Loucy (cell line): ENCODE data around the gene PMAIP1.

ENCODE experiments used
- EZH2phosphoT487 ChIP-seq: fragments of 200-600 bp; IDR thresholded peaks from 2 replicates; pipeline ENCODE4 v1.6.1; 2018; ENCODE audit warnings: antibody characterized with exemption, mild to moderate bottlenecking, moderate library complexity, borderline replicate concordance
- TF ChIP-seq, protein P1 (sequence below): fragments of 200-600 bp; sonication (generic); conservative IDR thresholded peaks from 2 replicates; pipeline ENCODE4 v1.5.1; 2014; ENCODE audit warnings: mild to moderate bottlenecking, antibody characterized with exemption, low read length

DNA sequence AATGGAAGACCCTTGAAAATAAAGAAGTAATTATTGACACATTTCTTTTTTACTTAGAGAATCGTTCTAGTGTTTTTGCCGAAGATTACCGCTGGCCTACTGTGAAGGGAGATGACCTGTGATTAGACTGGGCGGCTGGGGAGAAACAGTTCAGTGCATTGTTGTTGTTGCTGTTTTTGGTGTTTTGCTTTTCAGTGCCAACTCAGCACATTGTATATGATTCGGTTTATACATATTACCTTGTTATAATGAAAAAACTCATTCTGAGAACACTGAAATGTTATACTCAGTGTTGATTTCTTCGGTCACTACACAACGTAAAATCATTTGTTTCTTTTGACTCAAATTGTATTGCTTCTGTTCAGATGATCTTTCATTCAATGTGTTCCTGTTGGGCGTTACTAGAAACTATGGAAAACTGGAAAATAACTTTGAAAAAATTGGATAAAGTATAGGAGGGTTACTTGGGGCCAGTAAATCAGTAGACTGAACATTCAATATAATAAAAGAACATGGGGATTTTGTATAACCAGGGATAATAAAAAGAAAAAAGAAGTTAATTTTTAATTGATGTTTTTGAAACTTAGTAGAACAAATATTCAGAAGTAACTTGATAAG, 3.3 kb downstream of the PMAIP1 start:
- TF ChIP-seq, protein P1, sequence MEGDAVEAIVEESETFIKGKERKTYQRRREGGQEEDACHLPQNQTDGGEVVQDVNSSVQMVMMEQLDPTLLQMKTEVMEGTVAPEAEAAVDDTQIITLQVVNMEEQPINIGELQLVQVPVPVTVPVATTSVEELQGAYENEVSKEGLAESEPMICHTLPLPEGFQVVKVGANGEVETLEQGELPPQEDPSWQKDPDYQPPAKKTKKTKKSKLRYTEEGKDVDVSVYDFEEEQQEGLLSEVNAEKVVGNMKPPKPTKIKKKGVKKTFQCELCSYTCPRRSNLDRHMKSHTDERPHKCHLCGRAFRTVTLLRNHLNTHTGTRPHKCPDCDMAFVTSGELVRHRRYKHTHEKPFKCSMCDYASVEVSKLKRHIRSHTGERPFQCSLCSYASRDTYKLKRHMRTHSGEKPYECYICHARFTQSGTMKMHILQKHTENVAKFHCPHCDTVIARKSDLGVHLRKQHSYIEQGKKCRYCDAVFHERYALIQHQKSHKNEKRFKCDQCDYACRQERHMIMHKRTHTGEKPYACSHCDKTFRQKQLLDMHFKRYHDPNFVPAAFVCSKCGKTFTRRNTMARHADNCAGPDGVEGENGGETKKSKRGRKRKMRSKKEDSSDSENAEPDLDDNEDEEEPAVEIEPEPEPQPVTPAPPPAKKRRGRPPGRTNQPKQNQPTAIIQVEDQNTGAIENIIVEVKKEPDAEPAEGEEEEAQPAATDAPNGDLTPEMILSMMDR: no peak
- no peak for TF ChIP-seq EZH2phosphoT487
